Right ventricle myocardium inferior (tissue), 1 donor: ENCODE data around the gene TCF4. TPM values are rescaled to one million over a fixed set of nuclear protein-coding genes. Genes with fewer than 3 reads are reported as not detected.

Experiments used
- ATAC-seq: fragments of 200-7000 bp; cut with Tn5 transposase; one replicate; pipeline ENCODE4 v1.9.1; 2020; ENCODE audit warnings: mild to moderate bottlenecking, moderate library complexity
- DNase-seq: peaks from one replicate; pipeline ENCODE4 v3.0.0; 2021; ENCODE audit errors: missing footprints
- intact Hi-C: fragments of 100-400 bp; cut with DNase I; formaldehyde crosslinking; loops from one replicate; pipeline ENCODE4 v1.11.0; 2022
- total RNA-seq: library from RNA; stranded (reverse); fragmentation: NEBNext Ultra II Directional; extraction: Animal tissue kit (Norgen Biotek cat#: 25700); gene quantifications from one replicate; pipeline ENCODE4 v1.2.1, GENCODE V29; 2021
- donor health status: DM: no; HTN: yes; CAD: no; lungs with severe emphysema.

TCF4 gene
- total RNA-seq, 1 donor from 2014 or later = 57.8 TPM

GRCh38 chr18:55356815-55357214 is 231.2 kb downstream of the TCF4 start:
- no peak for ATAC-seq
- DNase-seq = no peak
- intact Hi-C loops = no loop called here

GRCh38 chr18:55355223-55355622 is 232.8 kb downstream of the TCF4 start:
- ATAC-seq (no peak), DNase-seq (no peak)
- intact Hi-C loops = no loop called here

DNA sequence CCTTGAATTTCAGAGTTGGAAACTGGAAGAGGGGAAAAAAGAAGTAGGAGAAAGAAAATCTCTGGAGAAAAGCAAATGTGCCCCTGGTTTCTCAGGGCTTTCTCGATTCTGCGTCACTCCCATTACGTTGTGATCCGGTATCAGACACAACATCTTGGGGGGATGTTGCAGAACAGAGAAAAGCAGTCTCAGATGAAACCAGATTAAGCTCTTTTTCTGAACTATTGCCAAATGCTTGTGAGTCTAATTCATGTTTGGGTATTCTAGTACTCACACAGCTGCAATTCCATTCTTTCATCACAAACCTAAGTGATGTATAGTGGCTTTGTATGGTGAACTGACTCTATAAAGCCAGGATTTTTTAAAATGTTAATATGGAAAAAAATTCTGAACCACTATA is 233.2 kb downstream of the TCF4 start:
- DNase-seq = no peak
- intact Hi-C loops = no loop called here
- no peak for ATAC-seq

- no peak for DNase-seq
- intact Hi-C loops = no loop called here
- no peak for ATAC-seq
These were observed 234.2 kb downstream of the TCF4 start for GRCh38 chr18:55353806-55354205.

DNA sequence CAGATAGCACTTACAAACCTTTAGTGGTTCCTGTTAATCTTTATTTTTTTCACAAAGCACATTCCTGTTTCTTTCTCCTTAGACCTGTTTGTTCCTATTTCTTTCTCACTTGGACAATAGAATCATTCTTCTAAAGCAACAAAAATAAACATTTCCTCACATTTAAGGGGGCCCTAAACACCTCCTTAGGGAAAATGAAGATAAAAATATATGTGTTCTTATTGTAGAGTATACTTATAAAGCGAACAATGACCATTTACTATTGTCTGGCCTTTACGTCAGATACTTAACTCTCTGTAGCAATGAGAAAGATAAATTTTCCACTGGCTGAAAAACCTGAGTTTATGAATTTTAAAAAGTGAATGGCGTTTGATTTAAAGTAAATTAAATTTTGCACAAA is 234.6 kb downstream of the TCF4 start:
- ATAC-seq (no peak), DNase-seq (no peak)
- intact Hi-C loops = no loop called here

- intact Hi-C loops = no loop called here
- no peak for DNase-seq
- no peak for ATAC-seq
These were observed 235.8 kb downstream of the TCF4 start for GRCh38 chr18:55351980-55352714.

- intact Hi-C loops = no loop called here
- DNase-seq = no peak
- no peak for ATAC-seq
These were observed 236.7 kb downstream of the TCF4 start for GRCh38 chr18:55351241-55351691.

DNA sequence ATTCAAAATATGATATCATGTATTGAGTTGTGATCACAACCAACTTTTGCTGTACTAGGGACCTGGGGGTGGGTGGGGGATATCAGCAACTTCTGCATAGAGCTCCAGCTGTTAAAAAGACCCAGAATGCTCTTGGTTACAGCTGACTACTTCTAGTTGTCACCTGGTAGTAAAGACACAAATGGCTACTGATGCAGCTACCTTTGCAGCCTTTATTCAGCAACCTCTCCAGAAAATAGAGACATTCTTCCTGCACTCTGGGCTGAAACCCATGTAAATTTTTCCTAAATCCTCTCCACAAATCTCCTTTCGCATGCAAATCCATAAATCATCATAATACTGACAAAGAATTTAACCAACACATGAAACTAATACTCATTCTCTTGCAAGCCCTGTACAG is 238.3 kb downstream of the TCF4 start:
- ATAC-seq (no peak), DNase-seq (no peak)
- intact Hi-C loops = loop anchor here (5.0 kb wide), 1 partner anchor 33 kb away; no protein-coding TSS in a partner anchor

DNA sequence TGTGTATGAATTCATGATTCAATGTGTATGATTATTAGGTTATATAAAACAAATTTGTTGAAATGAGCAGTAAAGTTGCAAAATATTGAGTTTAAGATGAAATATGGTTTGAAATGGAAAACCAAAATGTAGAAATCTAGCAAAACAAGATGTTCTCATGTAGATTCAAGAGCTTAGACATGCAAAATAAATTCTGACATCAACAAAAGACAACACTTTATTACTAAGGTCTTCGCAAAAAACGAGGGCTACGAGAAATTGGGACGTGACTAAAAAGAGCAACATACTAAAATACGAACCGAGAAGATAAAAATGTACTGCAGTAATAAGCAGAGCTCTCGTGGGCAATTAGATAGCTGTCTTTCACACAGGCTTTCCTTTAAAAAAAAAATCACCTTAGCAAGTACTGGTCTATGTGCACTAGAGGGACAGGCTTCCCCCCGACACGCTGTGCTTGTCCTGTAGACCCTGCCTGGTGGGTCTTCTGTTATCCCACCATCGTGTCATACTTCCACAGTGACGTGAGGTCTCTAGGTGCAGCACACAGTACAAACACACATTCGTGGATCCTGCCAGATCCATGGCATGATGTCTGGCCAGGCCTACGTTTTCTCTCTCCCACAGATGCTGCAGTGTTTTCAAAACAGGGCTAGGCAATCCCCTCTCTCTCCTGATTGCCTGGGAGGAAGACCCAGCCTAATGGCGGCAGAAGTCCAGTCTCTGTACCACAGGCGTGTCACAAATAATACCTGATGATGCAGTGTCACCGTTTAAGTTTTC is 240.8 kb downstream of the TCF4 start:
- intact Hi-C loops = loop anchor here (5.0 kb wide), 1 partner anchor 35 kb away; no protein-coding TSS in a partner anchor
- ATAC-seq (no peak), DNase-seq (peak; percentile 43)

- intact Hi-C loops = loop anchor here (5.0 kb wide), 1 partner anchor 36 kb away; no protein-coding TSS in a partner anchor
- no peak for DNase-seq
- no peak for ATAC-seq
These were observed 241.6 kb downstream of the TCF4 start for GRCh38 chr18:55346387-55346786.

DNA sequence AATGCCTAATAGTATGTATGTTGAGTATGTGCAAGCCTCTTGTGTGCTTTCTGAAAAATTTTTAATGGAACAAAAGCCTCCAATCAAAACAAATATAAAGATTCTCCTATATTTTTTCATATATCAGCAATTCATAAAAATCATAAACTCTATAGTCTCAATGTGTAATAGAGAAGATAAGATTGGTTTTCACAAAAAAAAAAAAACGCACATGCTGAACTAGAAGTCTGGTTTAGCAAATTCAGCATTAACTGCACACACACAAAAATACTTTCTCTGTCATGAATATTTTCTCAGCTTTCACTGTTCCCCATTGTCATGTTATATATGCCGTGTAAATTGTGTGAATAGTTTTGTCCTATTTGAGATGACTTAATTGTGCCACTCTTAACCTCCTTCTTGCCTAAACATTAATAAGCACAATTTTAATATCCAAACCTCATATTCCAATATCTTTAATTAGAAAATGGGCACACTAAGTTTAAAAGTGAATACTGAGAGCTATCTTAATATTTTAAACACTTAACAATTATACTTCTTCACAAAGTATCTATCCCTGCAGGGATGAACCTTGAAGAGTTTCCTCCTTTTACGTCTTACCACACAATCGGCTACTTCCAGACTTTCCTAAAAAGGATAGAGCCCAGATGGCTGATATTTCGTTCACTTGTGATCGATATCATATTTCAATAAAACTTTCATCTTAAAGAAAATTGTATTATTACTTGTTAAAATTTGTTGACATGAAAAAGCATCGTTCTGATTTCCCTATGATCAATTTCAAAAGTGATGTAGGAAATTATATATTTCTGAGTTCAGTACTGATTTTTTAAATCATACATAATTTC is 242.7 kb downstream of the TCF4 start:
- intact Hi-C loops = loop anchor here (5.0 kb wide), 1 partner anchor 37 kb away; no protein-coding TSS in a partner anchor
- ATAC-seq (no peak), DNase-seq (no peak)

DNA sequence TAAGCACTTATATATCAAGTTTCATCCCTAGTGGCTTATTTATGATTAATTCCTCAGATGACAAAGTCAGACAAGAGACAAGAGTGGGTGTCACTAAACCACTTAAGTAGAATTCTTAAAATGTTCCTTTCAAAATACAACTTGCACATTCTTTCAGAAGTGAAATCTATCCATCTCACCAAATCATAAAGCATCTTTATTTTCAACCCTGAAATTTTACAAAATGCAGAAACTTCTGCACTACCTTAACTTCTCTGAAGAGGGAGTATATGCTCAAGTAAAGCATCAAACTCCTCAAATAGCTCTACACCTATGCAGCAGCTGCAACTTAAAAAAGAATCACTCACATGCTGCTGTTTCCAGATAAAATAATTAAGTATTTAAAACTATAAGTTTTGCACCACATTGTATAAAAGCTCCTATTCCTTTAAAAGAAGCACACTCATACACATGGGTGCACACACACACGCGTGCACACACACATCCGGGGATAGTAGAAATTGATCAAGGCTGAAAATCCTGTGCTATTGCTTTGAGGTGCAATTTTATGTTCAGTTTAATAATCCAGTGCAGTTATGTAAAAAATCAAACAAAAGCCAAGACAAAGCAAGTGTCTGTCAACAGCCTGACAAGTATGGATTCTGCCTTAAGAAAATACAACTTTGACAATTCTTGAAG is 244.5 kb downstream of the TCF4 start:
- intact Hi-C loops = loop anchor here (2.0 to 5.0 kb wide), 3 partner anchors 59 to 1234 kb away; no protein-coding TSS in a partner anchor
- ATAC-seq = peak; percentile 44
- DNase-seq = no peak

GRCh38 chr18:55340998-55341397 is 247.0 kb downstream of the TCF4 start:
- intact Hi-C loops = loop anchor here (5.0 kb wide), 2 partner anchors 61 to 1236 kb away; no protein-coding TSS in a partner anchor
- DNase-seq = no peak
- ATAC-seq = no peak

DNA sequence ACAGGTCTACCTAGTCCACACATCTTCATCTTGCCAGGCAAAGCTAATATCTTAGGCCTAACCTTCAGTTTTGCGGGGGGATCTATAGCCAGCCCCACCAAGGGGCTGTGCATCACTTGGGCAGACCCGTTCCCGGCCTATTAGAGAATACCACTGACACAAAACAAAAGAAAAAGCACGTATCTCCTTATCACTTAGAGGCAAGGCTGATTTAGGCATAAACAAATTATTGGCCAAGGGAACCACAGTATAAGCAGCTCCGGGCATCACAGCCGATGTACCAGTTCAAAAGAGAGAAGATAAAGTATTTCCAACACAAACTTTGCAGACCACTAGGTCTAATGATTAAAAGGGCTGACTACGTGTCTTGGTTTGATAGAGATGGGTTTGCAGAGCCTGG is 248.0 kb downstream of the TCF4 start:
- DNase-seq (no peak), ATAC-seq (no peak)
- intact Hi-C loops = loop anchor here (5.0 to 10.0 kb wide), 4 partner anchors 62 to 1237 kb away; partner anchors contain the start of gene TCF4

DNA sequence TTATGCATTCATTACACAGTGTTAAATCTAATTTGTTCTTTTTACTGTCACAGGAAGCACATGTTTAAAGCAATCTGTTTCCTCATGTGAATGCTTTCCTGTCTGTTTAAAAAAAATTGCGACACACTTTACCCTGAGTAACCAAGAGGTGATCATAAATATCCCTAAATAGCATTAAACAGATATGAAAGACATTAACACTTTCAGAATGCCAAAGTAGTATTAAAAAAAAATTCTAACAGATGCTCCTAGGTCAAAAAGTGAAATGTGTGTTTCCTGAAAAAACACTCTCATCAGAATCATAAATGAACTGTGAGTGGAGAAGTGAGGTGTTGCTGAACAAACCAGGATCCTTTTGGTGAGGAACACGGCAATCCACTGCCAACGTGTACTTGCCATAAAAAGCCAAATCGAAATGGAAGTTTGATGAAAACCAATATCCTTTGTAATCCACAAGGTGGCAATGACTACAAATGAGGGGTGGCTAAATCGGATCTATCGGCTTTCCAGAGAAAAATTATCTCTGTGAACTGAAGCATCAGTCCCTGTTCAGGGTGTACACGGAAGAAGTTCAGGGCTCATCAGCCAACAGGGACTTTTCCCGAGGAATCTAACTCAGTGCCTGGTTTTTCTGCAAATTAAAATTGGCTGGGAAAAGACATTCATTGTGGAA is 248.9 kb downstream of the TCF4 start:
- ATAC-seq (no peak), DNase-seq (no peak)
- intact Hi-C loops = loop anchor here (5.0 to 10.0 kb wide), 2 partner anchors 224 to 248 kb away; partner anchors contain the start of gene TCF4

DNA sequence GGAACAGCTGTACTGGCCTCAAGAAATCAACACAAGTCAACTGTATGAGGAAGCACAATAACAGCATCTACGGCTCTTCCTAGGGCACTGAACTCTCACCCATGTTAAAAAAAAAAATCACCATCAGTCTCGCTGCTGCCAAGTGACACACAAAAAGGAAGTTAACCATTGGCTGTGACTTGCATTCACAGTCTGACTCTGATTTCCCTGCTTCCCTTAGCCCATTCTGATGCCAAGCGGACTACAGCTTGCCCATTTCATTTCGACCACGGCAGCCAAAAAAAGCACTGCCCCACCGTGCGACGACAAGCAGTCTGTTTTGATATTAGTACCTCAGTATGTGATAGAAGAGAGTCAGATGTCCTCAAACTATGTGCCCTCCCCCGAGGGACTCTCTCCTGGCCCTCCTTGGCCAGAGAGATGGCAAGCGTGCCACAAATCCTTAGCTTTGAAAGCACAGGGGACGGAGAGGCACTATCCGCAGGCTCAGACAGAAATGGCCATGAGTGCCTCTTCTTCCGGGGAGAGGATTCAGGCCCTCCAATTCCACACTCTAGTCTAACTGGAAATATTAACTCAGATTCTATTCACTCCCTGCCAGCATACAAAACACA is 250.0 kb downstream of the TCF4 start:
- ATAC-seq (peak; percentile 79), DNase-seq (no peak)
- intact Hi-C loops = loop anchor here (5.0 to 10.0 kb wide), 2 partner anchors 223 to 249 kb away; partner anchors contain the start of gene TCF4

- ATAC-seq (no peak), DNase-seq (no peak)
- intact Hi-C loops = loop anchor here (5.0 to 10.0 kb wide), 2 partner anchors 222 to 250 kb away; partner anchors contain the start of gene TCF4
These were observed 250.9 kb downstream of the TCF4 start for GRCh38 chr18:55337138-55337537.
